HepG2 (cell line): ENCODE data around the gene CALML4. TPM values are rescaled to one million over a fixed set of nuclear protein-coding genes. Genes with fewer than 3 reads are reported as not detected.

ENCODE experiments used
- ATAC-seq: fragments of 200-7000 bp; cut with Tn5 transposase; 3 replicates; pipeline ENCODE4 v1.9.1; 2020; ENCODE audit warnings: mild to moderate bottlenecking, moderate library complexity
- BruUV-seq: library from RNA; stranded (reverse); fragments of 400-500 nt; replicated peaks from 2 replicates; lab custom pipeline; 2021; lab: Mats Ljungman, UMichigan
- CTCF ChIA-PET: fragments of 300-600 bp; formaldehyde crosslinking; extraction: SDS; loops from one replicate; lab custom pipeline; 2021; ENCODE audit warnings: low total read pairs, inconsistent platforms, low intra/inter-chr PET ratio; lab: Yijun Ruan, JAX
- POLR2A ChIA-PET: fragments of 350-600 bp; sonication (Branson Sonifier 250); formaldehyde crosslinking; loops from one replicate; lab custom pipeline; 2020; ENCODE audit warnings: antibody characterized with exemption, inconsistent platforms; lab: Yijun Ruan, JAX
- DNase-seq: peaks from one replicate; pipeline ENCODE4 v3.0.0-alpha.2; 2015; ENCODE audit warnings: low spot score
- FAIRE-seq: peaks from 3 replicates; lab custom pipeline; 2011; peaks lifted over from hg19 to GRCh38; lab: Jason Lieb, UNC
- H2AFZ ChIP-seq: one replicate; pipeline ENCODE4 v1.6.1; 2011; ENCODE audit warnings: low read length, inconsistent platforms
- H3K27ac ChIP-seq: fragments of 300-600 bp; 3 replicates; pipeline ENCODE4 v1.8.0; 2011; ENCODE audit warnings: mixed run types, mild to moderate bottlenecking, mixed read lengths, low read length, inconsistent platforms; ENCODE audit not compliant: insufficient read depth; ENCODE audit errors: extremely low read length
- H3K27me3 ChIP-seq, 2 experiments: fragments of 200-600 bp in 1 of 2; 2 replicates in 1 of 2; 3 replicates in 1 of 2; pipeline versions ENCODE4 v1.6.0 to v1.8.0; 2011; ENCODE audit warnings: low read length in 2 of 2, mild to moderate bottlenecking in 2 of 2, moderate library complexity in 2 of 2, inconsistent platforms in 1 of 2; ENCODE audit not compliant: insufficient read depth in 2 of 2, control insufficient read depth in 1 of 2
- H3K36me3 ChIP-seq, 2 experiments: fragments of 200-600 bp in 1 of 2; replicated peaks in 1 of 2; 2 replicates in 1 of 2; 3 replicates in 1 of 2; pipeline versions ENCODE4 v1.5.1 to v1.8.0; 2011; ENCODE audit warnings: low read length in 2 of 2, inconsistent platforms in 1 of 2; ENCODE audit not compliant: insufficient read depth in 2 of 2, control insufficient read depth in 1 of 2
- H3K4me1 ChIP-seq: 2 replicates; pipeline ENCODE4 v1.5.1; 2012; ENCODE audit warnings: low read length, inconsistent platforms; ENCODE audit not compliant: insufficient read depth
- H3K4me2 ChIP-seq: 2 replicates; pipeline ENCODE4 v1.6.0; 2011; ENCODE audit warnings: low read depth, low read length, inconsistent platforms
- H3K4me3 ChIP-seq, 3 experiments: fragments of 200-600 bp in 1 of 3; sonication (generic), shearing (Covaris generic) in 1 of 3; replicated peaks in 1 of 3; 2 replicates each; pipeline ENCODE4 v1.5.1; 2011 to 2016; ENCODE audit warnings: low read length in 3 of 3, inconsistent platforms in 2 of 3, low read depth in 2 of 3, mild to moderate bottlenecking in 2 of 3, control low read depth in 1 of 3, mixed read lengths in 1 of 3; ENCODE audit not compliant: insufficient read depth in 1 of 3
- H3K79me2 ChIP-seq: one replicate; pipeline ENCODE4 v1.6.1; 2011; ENCODE audit warnings: low read length, inconsistent platforms; ENCODE audit not compliant: insufficient read depth
- H3K9ac ChIP-seq: 2 replicates; pipeline ENCODE4 v1.6.0; 2011; ENCODE audit warnings: mild to moderate bottlenecking, low read depth, low read length, inconsistent platforms; ENCODE audit not compliant: insufficient read depth
- H3K9me3 ChIP-seq: 2 replicates; pipeline ENCODE4 v1.5.1; 2012; ENCODE audit warnings: mild to moderate bottlenecking, low read length
- H4K20me1 ChIP-seq: 2 replicates; pipeline ENCODE4 v1.6.0; 2011; ENCODE audit warnings: inconsistent platforms, mild to moderate bottlenecking, low read length, moderate library complexity; ENCODE audit not compliant: insufficient read depth
- BCL6 ChIP-seq: IDR thresholded peaks from 2 replicates; pipeline ENCODE4 v1.6.1; 2016; ENCODE audit warnings: missing genetic modification reagents, missing compliant biosample characterization
- ELF3 ChIP-seq: IDR thresholded peaks from 2 replicates; pipeline ENCODE4 v1.6.1; 2016; ENCODE audit warnings: missing genetic modification reagents, missing compliant biosample characterization
- EP300 ChIP-seq, 3 experiments: sonication (generic) in 1 of 3; formaldehyde crosslinking in 1 of 3; IDR thresholded peaks; 2 replicates each; pipeline versions ENCODE4 v1.5.1 to v1.6.1; 2011 to 2020; ENCODE audit warnings: low read depth in 2 of 3, low read length in 2 of 3, borderline replicate concordance in 1 of 3, improper control_type of control experiment in 1 of 3, mild to moderate bottlenecking in 1 of 3, missing genetic modification reagents in 1 of 3, moderate library complexity in 1 of 3
- GABPB1 ChIP-seq: IDR thresholded peaks from 2 replicates; pipeline ENCODE4 v1.6.1; 2016; ENCODE audit warnings: mild to moderate bottlenecking, missing genetic modification reagents, moderate library complexity, missing compliant biosample characterization
- GATAD2A ChIP-seq: IDR thresholded peaks from 2 replicates; pipeline ENCODE4 v1.6.1; 2016
- HDAC1 ChIP-seq: sonication (generic); formaldehyde crosslinking; IDR thresholded peaks from 2 replicates; pipeline ENCODE4 v1.5.1; 2020; ENCODE audit warnings: mild to moderate bottlenecking, missing genetic modification reagents
- NCOR1 ChIP-seq: fragments of 200-600 bp; sonication (generic); IDR thresholded peaks from 2 replicates; pipeline ENCODE4 v1.7.0; 2017; ENCODE audit warnings: antibody characterized with exemption, low read length, borderline replicate concordance
- NR2F1 ChIP-seq, 2 experiments: fragments of 450-650 bp in 1 of 2; formaldehyde crosslinking in 1 of 2; IDR thresholded peaks; 2 replicates each; pipeline versions ENCODE4 v1.5.0 to v1.6.1; 2016 to 2020; ENCODE audit warnings: mild to moderate bottlenecking in 1 of 2, missing compliant biosample characterization in 1 of 2, missing genetic modification reagents in 1 of 2, moderate library complexity in 1 of 2
- PITX1 ChIP-seq: sonication (generic); formaldehyde crosslinking; IDR thresholded peaks from 2 replicates; pipeline ENCODE4 v1.5.1; 2020; ENCODE audit warnings: mild to moderate bottlenecking, missing genetic modification reagents
- RXRA ChIP-seq: sonication (generic); formaldehyde crosslinking; IDR thresholded peaks from 2 replicates; pipeline ENCODE4 v1.5.1; 2020; ENCODE audit warnings: missing genetic modification reagents
- SAP130 ChIP-seq: IDR thresholded peaks from 2 replicates; pipeline ENCODE4 v1.6.1; 2016; ENCODE audit warnings: low read depth
- ZMYM3 ChIP-seq: sonication (generic); formaldehyde crosslinking; IDR thresholded peaks from 2 replicates; pipeline ENCODE4 v1.5.1; 2020; ENCODE audit warnings: mild to moderate bottlenecking, missing genetic modification reagents
- ZNF7 ChIP-seq: IDR thresholded peaks from 2 replicates; pipeline ENCODE4 v1.6.1; 2016; ENCODE audit warnings: missing biosample characterization, missing genetic modification reagents
- WGBS: methylation state at CpG from one replicate; pipeline ENCODE4 v1.1.6; 2017; ENCODE audit warnings: low lambda C conversion rate; 5-methylcytosine and 5-hydroxymethylcytosine counted together
- in situ Hi-C: cut with HindIII; loops from 2 replicates; pipeline ENCODE4 v1.10.0; 2017; ENCODE audit warnings: low pct_unique_long_range_greater_than_20kb; ENCODE audit not compliant: extremely low pct_ligation_motif_present
- intact Hi-C: fragments of 100-400 bp; cut with micrococcal nuclease; formaldehyde crosslinking; loops from one replicate; pipeline ENCODE4 v1.10.0; 2022; ENCODE audit not compliant: unreplicated experiment
- polyA plus RNA-seq, 8 experiments: library from polyadenylated mRNA; depleted of rRNA in 3 of 8; stranded (reverse) in 7 of 8; unstranded in 1 of 8; fragments of >200 nt; fragmentation: Illumina TruSeq in 4 of 8; extraction: Trizol in 4 of 8; gene quantifications; 2 replicates each; pipeline versions ENCODE4 v1.2.1 to v1.2.3, GENCODE V29; 2011 to 2016; ENCODE audit warnings: low read depth in 4 of 8, missing spikeins in 1 of 8, mixed read lengths in 1 of 8; ENCODE audit not compliant: insufficient read depth in 1 of 8
- total RNA-seq, 5 experiments: library from RNA; depleted of rRNA; stranded (reverse); fragments of >200 nt; fragmentation: Illumina TruSeq; extraction: Trizol; gene quantifications; 2 replicates each; pipeline ENCODE4 v1.2.3, GENCODE V29; 2016; ENCODE audit warnings: low read depth in 1 of 5
- TF ChIP-seq, protein P1 (sequence below): sonication (generic); formaldehyde crosslinking; conservative IDR thresholded peaks from 2 replicates; pipeline ENCODE4 v1.4.0; 2020; ENCODE audit warnings: mild to moderate bottlenecking, missing genetic modification reagents, moderate library complexity
- TF ChIP-seq, protein P2 (sequence below): sonication (generic); formaldehyde crosslinking; conservative IDR thresholded peaks from 2 replicates; pipeline ENCODE4 v1.8.0; 2022; ENCODE audit warnings: mild to moderate bottlenecking, moderate library complexity, missing genetic modification reagents
- TF ChIP-seq, protein P3 (sequence below): sonication (generic); formaldehyde crosslinking; IDR thresholded peaks from 2 replicates; pipeline ENCODE4 v1.4.0; 2020; ENCODE audit warnings: missing genetic modification reagents
- TF ChIP-seq, protein P4 (sequence below): IDR thresholded peaks from 2 replicates; pipeline ENCODE4 v1.6.1; 2012; ENCODE audit warnings: inconsistent platforms

The CALML4 gene
- total and polyA plus RNA-seq, 2 of the 13 experiments (the other 11 are each of a cell fraction or from before 2014, with no cell fraction given), result 3.6 to 8.7 TPM

DNA sequence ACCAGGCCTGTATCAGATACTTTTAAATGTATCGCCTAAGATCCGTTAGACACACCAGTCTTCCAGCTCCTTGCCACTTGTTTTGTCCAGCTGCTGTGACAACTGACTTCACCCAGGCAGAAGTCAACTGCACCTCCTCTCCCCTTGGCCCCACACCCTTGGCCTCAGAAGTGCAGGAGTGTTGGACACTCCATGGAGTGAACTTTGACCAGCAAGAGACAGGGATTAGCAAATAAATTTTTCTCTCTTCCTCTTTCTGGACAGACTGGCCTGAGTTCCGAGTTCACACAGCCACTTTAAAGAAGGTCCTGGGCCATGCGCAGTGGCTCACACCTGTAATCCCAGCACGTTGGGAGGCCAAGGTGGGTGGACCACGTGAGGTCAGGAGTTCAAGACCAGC lies 27.3 kb upstream of the CALML4 start:
- POLR2A ChIA-PET, result interaction anchor here (0.7 to 1.6 kb wide), 2 partner anchors 45 to 365 kb away, joined by 3 to 7 read pairs; partner anchors contain the start of gene FEM1B
- intact Hi-C loops, result loop anchor here (5.0 kb wide), 1 partner anchor 45 kb away; the partner anchor contains the start of gene FEM1B
- 8% methylated on average over 5 of the region's 6 CpGs for WGBS
- Histone ChIP-seq H3K9ac (no peak overlapping the region), H2AFZ (no peak overlapping the region), H3K4me3 (peak overlapping the region in 1 of 3 experiments; percentile 40; a peak in 2 of 6 replicates), H3K4me2 (peak overlapping the region; percentile 76), H3K36me3 (no peaks in the 10 kb centered on the region; a peak in 1 of 5 replicates), H3K4me1 (peaks cover 71% of the 10 kb centered on the region), H3K27ac (no peak overlapping the region), H4K20me1 (no peaks in the 10 kb centered on the region; the same call in 1 of the 2 replicates), H3K9me3 (no peaks in the 10 kb centered on the region), H3K27me3 (peaks cover 0 to 7% of the 10 kb centered on the region in 2 experiments; a peak in 1 of 5 replicates), H3K79me2 (peaks cover 16% of the 10 kb centered on the region)
- DNase-seq (peak; percentile 46), FAIRE-seq (peak; percentile 68), ATAC-seq (no peak)
- CTCF ChIA-PET, result no interaction called here
- in situ Hi-C loops, result no loop called here
- no TSS peak for BruUV-seq
- TF ChIP-seq ZMYM3 (CRISPR knock-in tag), result 0 out of 2 replicates have a peak, but pooled peaks have one; percentile 31
- TF ChIP-seq, protein P1, sequence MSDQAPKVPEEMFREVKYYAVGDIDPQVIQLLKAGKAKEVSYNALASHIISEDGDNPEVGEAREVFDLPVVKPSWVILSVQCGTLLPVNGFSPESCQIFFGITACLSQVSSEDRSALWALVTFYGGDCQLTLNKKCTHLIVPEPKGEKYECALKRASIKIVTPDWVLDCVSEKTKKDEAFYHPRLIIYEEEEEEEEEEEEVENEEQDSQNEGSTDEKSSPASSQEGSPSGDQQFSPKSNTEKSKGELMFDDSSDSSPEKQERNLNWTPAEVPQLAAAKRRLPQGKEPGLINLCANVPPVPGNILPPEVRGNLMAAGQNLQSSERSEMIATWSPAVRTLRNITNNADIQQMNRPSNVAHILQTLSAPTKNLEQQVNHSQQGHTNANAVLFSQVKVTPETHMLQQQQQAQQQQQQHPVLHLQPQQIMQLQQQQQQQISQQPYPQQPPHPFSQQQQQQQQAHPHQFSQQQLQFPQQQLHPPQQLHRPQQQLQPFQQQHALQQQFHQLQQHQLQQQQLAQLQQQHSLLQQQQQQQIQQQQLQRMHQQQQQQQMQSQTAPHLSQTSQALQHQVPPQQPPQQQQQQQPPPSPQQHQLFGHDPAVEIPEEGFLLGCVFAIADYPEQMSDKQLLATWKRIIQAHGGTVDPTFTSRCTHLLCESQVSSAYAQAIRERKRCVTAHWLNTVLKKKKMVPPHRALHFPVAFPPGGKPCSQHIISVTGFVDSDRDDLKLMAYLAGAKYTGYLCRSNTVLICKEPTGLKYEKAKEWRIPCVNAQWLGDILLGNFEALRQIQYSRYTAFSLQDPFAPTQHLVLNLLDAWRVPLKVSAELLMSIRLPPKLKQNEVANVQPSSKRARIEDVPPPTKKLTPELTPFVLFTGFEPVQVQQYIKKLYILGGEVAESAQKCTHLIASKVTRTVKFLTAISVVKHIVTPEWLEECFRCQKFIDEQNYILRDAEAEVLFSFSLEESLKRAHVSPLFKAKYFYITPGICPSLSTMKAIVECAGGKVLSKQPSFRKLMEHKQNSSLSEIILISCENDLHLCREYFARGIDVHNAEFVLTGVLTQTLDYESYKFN (CRISPR knock-in tag), result peak; percentile 55
- 0 out of 2 replicates have a peak, but pooled peaks have one; percentile 16 for TF ChIP-seq HDAC1
- TF ChIP-seq, protein P2, sequence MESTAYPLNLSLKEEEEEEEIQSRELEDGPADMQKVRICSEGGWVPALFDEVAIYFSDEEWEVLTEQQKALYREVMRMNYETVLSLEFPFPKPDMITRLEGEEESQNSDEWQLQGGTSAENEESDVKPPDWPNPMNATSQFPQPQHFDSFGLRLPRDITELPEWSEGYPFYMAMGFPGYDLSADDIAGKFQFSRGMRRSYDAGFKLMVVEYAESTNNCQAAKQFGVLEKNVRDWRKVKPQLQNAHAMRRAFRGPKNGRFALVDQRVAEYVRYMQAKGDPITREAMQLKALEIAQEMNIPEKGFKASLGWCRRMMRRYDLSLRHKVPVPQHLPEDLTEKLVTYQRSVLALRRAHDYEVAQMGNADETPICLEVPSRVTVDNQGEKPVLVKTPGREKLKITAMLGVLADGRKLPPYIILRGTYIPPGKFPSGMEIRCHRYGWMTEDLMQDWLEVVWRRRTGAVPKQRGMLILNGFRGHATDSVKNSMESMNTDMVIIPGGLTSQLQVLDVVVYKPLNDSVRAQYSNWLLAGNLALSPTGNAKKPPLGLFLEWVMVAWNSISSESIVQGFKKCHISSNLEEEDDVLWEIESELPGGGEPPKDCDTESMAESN, result peak; percentile 57; the same call in 1 of the 2 replicates
- no peak for TF ChIP-seq EP300 (IDR thresholded peaks at IDR 0.05; ENCODE audit: low read depth in 2 of 2, low read length in 2 of 2)
- no peak for TF ChIP-seq EP300 (CRISPR knock-in tag; IDR thresholded peaks at IDR 0.05; ENCODE audit: borderline replicate concordance)
- TF ChIP-seq SAP130 (CRISPR knock-in tag), result peak; percentile 39
- TF ChIP-seq GABPB1, result peak; percentile 21; the same call in 1 of the 2 replicates
- peak; percentile 57 for TF ChIP-seq GATAD2A (CRISPR knock-in tag)
- TF ChIP-seq, protein P3, sequence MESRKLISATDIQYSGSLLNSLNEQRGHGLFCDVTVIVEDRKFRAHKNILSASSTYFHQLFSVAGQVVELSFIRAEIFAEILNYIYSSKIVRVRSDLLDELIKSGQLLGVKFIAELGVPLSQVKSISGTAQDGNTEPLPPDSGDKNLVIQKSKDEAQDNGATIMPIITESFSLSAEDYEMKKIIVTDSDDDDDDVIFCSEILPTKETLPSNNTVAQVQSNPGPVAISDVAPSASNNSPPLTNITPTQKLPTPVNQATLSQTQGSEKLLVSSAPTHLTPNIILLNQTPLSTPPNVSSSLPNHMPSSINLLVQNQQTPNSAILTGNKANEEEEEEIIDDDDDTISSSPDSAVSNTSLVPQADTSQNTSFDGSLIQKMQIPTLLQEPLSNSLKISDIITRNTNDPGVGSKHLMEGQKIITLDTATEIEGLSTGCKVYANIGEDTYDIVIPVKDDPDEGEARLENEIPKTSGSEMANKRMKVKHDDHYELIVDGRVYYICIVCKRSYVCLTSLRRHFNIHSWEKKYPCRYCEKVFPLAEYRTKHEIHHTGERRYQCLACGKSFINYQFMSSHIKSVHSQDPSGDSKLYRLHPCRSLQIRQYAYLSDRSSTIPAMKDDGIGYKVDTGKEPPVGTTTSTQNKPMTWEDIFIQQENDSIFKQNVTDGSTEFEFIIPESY, result no peak
- TF ChIP-seq NCOR1, result 0 out of 2 replicates have a peak, but pooled peaks have one; percentile 32
- TF ChIP-seq ZNF7 (CRISPR knock-in tag), result 0 out of 2 replicates have a peak, but pooled peaks have one; percentile 7
- TF ChIP-seq, protein P4, sequence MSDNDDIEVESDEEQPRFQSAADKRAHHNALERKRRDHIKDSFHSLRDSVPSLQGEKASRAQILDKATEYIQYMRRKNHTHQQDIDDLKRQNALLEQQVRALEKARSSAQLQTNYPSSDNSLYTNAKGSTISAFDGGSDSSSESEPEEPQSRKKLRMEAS, result no peak
- peak; percentile 57; the same call in 1 of the 2 replicates for TF ChIP-seq ELF3 (CRISPR knock-in tag)
- TF ChIP-seq PITX1 (CRISPR knock-in tag), result peak; percentile 80; the same call in 1 of the 2 replicates
- 0 out of 4 replicates have a peak, but pooled peaks of 1 of the 2 experiments have one; percentile 24 for TF ChIP-seq NR2F1 (CRISPR knock-in tag; IDR thresholded peaks at IDR 0.05)
- TF ChIP-seq BCL6 (CRISPR knock-in tag), result 0 out of 2 replicates have a peak, but pooled peaks have one; percentile 3
- peak; percentile 49; the same call in 1 of the 2 replicates for TF ChIP-seq RXRA (CRISPR knock-in tag)
